NCI-H526 (cell line): ENCODE data around the gene MAPK12.
A peak's percentile ranks its signal among the peaks of the same experiment; 100 is the strongest.
"Not testable (repeated sequence)": the region's sequence is repeated elsewhere in the genome, so short reads cannot be mapped to it uniquely, and the experiment has no call there.

ENCODE experiments used
- DNase-seq, 2 experiments: peaks; one replicate each; lab custom pipeline; 2025; lab: John Stamatoyannopoulos, UW

Gene MAPK12

DNA sequence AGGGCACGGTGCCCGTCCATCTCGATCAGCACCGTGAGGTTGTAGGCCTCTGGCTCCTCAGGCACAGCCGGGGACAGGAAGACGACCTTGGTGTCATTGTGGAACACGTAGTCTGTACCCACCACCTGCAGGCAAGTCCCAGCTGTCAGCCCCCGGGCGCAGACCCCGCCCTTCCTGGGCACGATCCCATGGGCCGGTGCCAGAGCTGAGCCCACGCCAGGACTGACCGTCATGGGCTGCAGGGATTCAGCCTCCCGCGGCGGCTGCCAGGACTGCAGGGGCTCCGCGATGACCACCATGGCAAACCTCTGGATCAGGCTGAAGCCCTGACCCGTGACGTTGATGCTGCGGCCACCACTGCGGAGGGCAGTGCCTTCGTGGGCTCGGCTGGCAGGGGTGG is 20.5 kb upstream of the MAPK12 start:
- DNase-seq = no peak

DNA sequence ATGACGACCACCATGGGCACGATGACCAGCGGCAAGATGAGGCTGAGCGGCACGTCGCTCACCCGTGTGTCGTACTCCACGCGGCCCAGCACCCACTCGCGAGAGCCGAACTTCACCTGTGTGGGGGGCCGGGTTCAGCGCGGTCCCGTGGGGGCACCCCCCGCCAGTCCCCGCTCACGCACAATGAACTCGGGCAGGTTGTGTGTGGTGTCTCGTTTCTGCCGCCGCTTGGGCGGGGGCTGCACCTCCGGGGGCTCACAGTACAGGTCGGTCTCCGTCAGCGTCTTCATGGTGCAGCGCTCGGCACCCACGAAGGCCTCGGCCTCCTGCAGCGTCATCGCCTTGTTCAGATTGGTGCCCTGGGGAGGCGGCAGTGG is 19.9 kb upstream of the MAPK12 start:
- no peak for DNase-seq

DNA sequence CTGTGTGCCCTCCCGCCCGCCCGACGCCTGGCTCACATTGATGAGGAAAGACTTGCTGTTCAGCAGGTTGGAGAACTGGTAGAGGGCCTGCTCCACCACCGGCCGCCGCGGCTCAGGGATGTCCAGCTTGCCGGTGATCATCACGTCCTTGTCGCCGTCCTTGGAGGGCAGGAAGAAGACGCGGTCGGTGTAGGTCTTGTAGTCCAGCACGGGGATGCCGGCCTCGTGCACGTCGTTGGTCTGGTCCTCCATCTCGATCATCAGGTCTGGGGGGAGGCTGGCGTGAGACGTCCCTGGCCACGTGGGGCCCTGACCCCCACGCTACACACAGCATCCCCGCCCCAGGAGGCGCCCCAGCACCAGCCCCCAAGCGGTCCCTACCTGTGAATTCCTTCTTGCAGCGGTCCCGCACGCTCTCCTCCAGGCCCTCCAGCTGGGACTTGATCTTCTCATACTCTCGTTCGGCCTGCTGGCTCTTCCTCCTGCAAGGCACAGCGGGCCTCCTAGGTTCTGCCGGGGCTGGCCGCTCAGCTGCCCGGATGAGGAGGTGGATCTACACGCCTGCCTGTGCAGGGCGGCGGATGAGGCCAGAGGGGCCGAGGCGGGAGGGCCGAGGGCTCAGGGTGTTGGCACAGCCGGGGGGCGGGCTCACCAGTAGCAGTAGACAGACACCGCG is 19.4 kb upstream of the MAPK12 start:
- no peak for DNase-seq

DNA sequence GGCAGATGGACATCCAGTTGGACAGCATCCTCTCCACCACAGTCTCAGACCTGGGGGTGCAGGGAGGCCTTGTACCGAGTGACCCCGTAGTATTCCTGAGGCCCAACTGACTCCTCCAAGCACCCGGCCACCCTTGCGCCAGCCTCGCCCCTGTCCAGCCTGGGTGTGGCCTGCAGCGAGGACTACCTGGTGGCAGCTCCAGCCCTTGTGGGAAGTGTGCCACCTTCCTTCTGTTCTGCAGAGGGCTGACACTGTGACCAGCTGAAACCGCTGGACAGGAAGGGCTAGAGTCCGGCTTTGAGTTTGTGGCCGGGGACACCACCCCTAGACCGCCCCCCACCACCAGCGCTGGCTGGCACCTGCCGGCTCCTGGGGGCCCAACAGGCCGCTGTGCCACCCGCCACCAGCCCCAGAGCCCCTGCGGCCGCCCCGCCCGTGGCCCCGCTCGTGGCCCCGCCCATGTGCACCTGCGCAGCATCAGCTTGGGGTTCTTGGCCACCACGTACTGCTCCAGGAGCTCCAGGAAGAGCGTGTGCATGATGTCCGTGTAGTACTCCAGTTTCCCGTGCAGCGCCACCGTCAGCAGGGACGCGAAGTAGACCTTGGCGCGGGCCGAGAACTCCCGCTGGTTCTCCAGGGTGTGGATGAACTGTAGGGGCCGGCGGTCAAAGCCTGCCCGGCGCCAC is 18.7 kb upstream of the MAPK12 start:
- no peak for DNase-seq

DNA sequence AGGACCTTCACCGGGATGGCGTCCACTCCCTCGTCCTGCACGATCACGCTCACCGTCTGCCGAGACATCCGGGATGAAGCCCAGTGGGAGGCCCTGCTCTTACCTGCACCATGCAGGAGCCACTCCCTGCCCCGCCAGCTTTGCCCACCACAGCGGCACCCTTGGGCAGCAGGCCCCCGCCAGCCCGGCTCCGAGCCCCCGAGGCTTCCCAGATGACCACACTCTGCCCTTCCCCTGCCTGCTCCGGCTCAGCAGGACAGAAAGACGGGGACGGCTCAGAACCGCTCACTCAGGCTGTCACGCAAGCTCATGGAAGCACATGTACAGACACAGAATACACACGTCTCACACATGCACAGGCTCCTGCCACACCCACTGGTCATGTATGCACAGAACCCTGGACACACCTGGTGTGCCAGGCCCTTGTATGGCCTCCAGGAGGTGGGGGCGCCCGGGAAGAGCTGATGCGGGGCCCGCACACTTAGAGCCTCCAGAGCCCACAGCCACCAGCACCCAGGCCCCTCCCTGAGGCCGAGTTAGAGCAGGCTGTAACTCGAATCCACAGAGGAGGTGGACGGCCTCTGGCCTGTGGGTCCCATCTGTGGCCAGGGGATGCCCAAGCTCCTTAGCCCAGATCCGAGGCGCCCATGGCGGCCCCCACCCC is 17.6 kb upstream of the MAPK12 start:
- no peak for DNase-seq

DNA sequence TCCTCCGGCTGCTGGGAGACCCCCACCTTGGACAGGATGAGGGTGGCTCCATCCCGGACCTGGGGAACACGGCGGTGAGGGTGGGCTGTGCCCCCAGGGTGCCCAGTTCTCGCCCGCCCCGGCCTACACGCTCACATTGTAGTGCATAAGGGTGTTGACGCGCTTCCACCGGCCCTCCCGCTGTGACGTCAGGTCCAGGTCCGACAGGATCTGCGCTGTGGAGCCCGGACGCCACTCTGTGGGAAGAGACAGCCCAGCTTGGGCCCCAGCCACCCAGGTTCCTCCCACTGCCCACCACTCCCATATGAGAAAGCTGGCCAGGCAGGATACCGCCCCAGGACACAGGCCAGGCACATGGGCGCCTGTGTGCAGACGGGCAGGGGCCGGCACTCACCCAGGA is 17.0 kb upstream of the MAPK12 start:
- DNase-seq = no peak

DNA sequence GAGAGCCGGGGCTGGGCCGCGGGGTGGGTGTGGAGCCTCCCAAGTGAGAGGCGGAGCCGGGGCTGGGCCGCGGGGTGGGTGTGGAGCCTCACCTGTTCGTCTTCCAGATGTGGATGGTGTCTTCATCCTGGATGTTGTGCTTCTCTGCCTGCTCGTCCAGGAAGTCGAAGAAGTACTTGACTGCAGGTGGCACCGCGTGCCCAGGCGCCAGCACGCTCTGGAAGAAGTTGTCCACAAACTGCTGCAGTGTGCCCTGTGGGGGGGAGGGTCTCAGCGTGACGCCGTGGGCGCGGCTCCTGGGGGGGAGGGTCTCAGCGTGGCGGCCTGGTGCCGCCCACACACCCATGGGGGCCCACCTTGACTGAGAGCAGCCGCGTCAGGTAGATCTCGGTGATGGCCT is 16.3 kb upstream of the MAPK12 start:
- DNase-seq = no peak

DNA sequence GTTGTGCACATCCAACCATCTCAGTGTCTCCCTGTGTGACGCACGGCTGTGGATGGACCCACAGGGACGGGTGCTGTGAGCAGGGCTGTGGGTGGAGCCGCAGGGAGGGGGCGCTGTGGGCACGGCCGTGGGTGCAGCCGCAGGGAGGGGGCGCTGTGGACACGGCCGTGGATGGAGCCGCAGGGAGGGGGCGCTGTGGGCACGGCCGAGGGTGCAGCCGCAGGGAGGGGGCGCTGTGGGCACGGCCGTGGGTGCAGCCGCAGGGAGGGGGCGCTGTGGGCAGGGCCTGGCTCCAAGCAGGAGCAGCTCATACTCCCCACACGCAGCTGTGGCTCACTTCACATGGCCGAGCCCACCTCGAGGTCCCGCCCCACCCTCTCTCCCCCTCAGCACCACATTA is 14.7 kb upstream of the MAPK12 start:
- DNase-seq = peak in 1 of 2 experiments; percentile 51

DNA sequence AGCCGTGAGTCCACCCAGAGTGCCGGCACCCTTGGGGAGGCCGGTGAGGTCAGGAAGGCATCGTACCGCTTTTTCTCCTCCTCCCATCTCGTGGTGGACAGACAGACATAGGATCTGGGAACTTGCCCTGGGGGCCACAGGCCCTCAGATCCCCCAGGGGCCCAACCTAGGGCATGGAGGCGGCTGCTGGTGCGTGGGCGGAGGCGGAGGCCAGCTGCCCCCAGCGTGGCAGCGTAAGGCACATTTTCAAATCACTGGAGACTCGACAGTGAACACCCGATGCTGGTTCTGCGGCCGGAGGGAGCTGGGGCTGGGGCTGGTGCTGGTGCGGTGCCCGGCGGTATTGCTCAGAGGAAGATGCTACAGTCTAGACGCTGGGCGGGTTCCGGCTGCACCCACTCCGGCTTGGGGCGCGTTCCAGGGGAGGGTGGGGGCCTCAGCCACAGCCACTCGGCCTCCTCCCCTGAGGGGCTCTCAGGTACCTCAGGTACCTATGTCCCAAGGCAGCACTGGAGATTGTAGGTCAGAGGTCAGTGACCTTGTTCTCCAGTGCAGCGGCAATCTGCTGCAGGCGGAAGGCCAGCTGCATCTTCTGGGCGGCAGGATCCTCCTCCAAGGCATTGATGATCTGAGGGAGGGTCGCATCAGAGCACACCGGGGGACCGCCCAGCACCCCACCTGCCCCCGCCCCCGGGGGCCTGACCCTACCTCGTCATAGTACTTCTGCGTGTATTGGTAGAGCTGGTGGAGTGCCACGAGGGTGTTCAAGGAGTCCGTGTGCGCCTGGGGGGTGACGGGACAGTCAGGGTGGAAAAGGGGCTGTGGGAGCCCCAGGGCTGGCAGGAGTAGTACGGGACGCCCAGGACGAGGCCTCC is 13.9 kb upstream of the MAPK12 start:
- DNase-seq = no peak

DNA sequence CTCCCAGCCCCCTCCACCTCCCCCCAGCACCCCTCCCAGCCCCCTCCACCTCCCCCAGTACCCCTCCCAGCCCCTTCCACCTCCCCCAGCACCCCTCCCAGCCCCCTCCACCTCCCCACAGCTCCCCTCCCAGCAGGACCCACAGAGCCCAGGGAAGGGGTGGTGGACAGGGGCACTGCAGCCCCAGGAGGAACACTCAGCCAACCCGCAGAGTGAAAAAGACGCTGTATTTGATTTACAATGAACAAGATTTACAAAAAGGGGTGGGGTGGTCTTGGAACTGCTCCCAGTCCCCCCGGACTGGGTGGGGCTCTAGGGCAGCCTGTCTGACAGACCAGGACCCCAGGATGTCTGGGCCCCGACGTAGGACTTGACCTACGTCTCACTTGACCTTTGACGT is 13.3 kb upstream of the MAPK12 start:
- DNase-seq = no peak

DNA sequence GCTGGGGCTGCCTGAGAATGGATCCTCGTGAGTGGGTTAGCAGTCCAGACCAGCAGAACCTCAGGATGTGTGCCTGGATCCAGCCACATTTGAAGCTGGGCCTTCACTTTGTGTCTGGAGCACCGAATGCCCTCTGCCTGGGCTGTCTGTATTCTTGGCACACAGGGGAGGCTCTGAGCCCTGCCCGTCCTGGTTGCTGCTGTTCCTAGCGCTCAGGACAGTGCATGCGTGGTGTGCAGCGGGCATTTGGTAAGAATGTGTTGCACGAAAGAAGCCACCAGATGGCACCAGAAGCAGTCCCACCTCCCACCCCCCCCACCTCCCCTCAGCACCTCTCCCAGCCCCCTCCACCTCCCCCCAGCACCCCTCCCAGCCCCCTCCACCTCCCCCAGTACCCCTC is 12.8 kb upstream of the MAPK12 start:
- peak in 1 of 2 experiments; percentile 53 for DNase-seq

DNA sequence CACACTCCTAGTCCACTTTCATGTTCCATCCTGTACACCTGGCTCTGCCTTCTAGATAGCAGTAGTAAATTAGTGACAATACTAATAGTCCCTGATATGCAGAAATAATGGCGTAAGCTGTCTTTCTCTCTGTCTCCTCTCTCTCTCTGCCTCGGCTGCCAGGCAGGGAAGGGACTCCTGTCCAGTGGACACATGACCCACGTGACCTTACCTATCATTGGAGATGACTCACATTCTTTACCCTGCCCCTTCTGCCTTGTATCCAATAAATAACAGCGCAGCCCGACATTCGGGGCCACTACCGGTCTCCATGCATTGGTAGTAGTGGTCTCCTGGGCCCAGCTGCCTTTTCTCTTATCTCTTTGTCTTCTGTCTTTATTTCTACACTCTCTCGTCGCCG is 12.3 kb upstream of the MAPK12 start:
- DNase-seq = not testable (repeated sequence)

DNA sequence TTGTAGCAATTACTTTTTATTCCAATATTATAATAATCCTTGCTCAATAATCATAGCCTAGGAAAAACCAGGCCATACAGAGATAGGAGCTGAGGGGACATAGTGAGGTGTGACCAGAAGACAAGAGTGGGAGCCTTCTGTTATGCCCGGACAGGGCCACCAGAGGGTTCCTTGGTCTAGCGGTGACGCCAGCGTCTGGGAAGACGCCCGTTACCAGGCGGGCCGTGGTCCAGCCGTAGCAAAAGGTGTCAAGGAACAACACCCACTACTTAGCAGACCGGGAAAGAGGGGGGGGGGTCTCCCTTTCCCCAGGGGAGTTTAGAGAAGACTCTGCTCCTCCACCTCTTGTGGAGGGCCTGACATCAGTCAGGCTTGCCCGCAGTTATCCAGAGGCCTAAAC is 11.9 kb upstream of the MAPK12 start:
- not testable (repeated sequence) for DNase-seq

DNA sequence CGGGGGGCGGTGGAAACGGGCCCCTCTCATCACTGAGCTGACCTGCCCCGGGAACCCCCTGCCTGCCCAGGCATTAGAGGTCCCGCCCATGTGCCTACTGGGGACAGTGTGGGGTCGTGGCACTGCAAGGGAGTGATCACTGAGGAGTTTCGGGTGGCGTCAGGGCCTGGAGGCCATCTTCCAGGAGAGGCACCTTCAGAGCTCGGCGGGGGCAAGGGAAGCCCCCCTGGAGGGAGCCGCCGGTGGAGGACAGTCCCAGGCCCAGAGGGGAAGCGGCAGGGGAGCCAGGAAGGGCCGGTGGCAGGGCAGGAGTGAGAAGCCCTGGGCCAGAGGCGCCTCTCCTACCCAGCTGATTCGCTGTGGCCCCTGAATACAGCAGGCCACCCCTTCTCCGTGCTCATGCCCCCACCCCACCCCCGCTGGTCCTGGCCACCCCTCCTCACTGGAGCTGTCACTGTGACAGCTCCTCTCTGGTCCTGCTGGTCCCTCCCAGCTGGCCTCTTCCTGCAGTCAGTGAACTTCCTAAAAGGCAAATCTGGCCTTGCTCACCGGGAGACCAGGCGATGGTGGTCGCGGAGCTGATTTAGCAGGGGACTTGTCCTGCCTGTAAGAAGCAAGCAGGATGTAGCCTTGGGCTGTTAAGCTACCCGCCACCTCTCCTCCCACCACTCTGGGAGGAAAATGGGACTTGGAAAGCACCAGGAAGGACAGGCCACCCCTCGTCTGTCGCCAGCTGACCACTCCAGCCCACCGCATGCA is 10.7 kb upstream of the MAPK12 start:
- DNase-seq = no peak

DNA sequence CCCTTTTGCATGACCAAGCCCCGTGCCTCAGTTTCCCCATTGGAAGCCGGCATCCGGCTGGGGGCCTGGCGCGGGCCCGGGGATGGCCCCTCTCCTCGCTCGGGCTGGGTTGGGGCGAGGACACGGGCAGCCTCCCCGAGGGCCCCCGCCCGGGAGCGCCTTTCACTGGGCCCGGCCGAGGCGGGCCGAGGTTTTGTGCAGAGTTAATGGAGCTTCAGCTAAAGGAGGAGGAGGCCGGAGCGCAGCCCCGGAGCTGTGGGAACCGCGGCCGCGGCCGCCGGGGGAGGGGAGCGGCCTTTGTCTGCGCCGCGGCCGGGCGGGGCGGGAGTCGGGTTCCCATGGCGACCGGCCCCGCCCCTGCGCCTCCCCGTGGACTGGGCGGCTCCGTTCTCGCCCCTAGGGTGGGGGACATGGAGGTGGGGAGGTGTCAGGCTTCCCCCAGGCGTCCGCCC is 10.1 kb upstream of the MAPK12 start:
- DNase-seq = peak; percentile 16 to 83

DNA sequence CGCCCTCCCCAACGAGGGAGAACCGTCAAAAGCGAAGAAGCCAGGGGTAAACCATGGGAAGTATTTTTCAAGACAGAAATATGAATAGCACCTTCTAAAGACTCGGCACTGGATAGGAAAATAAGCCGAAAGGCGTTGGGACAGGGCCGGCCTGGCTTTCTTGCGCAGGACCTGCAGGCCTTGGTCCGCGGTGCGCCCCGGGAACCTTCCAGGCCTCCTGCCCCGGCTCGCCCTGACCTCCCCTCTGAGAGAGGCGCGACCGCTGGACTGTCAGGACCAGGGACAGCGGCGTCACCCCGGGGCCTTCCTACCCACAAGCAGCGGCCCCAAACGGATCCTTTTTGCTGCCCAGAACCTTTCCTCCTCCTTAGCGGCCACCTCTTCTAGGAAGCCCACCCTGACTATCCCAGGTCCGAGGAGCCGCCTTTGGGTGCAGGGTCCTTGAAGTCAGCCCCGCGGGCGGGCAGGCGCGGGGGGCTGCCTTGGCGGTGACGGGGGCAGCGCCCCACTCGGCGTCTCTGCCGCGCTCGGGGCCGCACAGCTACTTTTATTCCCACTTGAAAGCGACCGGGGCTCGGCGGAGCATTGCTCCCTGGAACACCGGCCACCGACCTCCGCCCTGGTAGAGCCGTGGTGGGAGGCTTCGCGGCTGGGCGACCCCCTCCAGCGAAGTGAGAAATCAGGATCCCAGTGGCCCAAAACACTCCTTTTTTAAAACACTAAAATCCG is 9.3 kb upstream of the MAPK12 start:
- peak in 1 of 2 experiments; percentile 42 for DNase-seq

DNA sequence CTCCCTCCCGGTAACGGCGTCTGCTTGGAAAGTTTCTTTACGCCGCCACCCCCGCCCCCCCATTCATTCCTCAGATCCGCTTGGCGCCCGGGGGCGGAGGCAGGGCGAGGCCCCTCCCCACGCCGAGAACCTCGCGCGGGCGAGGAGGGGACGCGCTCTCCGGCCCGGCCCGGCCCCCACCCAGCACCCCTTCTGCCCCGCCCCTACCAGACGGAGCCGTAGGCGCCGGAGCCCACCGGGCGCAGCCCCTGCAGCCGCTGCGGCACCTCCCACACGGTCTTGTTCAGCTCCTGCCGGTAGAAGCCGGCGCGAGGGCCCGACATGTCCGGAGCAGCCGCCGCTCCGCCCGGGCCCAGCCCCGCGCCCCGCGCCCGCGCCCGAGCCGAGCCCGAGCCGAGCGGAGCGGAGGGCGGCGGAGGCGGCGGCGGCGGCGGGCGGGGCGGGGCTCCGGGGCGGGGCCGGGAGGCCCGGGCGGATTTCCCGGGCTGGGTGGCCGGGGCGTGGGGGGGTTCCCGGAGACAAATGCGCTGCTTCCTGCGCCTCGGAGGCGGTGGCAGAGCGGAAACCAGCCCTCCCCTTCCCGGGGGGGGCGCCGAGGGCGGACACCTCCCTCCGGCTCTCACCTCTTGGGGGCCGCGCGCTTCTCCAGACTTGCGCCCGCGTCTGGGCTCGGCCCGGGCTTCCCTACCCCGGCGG is 8.6 kb upstream of the MAPK12 start, which contains the start of gene MAPK11:
Gene MAPK11, minus strand, starts transcription at position 411 of the 696 bp plus-strand sequence. Its CDS starts 88 bp downstream, at position 323.
- peak in 1 of 2 experiments; percentile 51 for DNase-seq

DNA sequence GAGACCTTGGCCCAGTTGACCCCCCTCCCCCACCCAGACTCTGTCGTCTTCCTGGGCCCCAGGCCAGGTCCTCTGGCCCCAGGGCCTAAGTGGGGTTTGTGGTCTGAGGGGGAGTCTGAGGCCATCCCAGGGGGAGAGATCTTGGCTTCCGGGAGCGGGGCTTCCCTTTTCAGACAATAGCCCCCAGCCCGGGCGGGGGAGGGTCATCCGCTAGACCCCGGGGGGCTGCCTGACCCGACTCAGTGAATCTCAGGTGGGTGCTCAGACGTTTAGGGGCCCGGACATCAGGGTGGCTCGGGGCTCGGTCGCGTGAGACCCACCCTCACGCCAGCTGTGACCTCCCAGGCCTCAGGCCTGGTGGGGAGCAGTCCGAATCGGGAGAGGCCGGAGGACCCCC is 8.1 kb upstream of the MAPK12 start:
- no peak for DNase-seq

DNA sequence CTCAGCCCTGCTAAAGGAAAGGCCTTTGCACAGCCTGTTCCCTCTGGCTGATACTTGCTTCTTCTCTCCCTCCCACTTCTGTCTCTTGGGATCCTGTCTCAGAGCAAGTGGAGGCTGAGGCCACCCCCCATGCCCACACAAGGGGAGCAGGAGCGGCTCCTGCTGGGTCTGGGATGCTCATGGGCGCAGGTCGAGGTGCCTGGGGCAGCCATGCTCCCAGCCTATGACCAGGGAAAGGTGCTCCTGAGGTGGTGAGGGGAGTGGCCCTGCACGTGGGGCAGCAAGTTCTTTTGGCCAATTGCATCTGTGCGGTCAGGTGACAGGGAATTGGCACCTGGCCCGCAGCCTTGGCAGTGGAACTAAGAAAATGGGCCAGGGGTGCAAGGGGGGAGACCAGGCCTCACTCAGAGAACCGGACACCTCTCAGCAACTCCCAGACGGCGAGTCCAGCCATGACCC is 7.2 kb upstream of the MAPK12 start:
- peak in 1 of 2 experiments; percentile 13 for DNase-seq
